ENCODE results near the gene CELF5. TPM values are rescaled to one million over a fixed set of nuclear protein-coding genes. Genes with fewer than 3 reads are reported as not detected.
A peak's percentile ranks its signal among the peaks of the same experiment; 100 is the strongest.

CELF5 gene
- total RNA-seq, 1 donor from 2014 or later = not detected

DNA sequence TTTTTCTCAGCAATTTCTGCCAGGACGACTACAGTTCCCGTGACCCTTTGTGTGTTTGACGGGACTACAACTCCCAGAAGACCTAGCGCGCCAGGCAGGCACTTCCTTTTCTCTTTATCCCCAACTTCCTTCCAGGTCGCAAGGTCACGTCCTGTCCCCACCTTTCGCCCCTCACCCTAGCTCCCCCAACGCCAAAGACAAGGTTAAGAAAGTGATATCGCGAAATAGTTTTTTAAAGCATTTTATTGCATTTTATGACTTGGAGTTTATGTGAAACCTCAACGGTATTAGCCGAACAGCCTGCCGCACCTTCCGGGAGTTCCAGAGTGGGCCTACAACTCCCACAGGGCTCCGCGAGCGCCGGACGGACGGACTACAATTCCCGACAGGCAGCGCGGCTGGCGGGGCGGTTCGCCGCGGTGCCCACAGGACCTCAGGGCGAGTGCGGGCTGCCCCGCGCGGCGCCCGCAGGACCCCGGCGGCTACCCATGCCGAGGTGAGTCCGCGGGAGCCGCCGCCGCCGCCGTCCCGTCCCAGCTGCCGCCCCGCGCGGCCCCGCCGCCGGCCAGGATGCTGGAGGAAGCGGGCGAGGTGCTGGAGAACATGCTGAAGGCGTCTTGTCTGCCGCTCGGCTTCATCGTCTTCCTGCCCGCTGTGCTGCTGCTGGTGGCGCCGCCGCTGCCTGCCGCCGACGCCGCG, 38.9 kb upstream of the CELF5 start, which contains the start of gene NCLN:
TSS of gene NCLN (plus strand) at position 470 of the 699 bp plus-strand sequence. CDS start at position 571, 101 bp downstream.
- intact Hi-C loops (cut with DNase I) = no loop called here
- Histone ChIP-seq H3K4me1 (peaks cover 48% of the 10 kb centered on the region), H3K27me3 (ENCODE audit: low read depth) (no peaks in the 10 kb centered on the region), H3K4me3 (peak within 1 kb of the TSS; percentile 98), H3K36me3 (peaks cover 3% of the 10 kb centered on the region), H3K27ac (peak within 1 kb of the TSS; percentile 80), H3K9me3 (no peaks in the 10 kb centered on the region)
- TF ChIP-seq CTCF (IDR thresholded peaks at IDR 0.05) = no peak
- DNase-seq = peak; percentile 97
- ATAC-seq = peak; percentile 95 to 96

DNA sequence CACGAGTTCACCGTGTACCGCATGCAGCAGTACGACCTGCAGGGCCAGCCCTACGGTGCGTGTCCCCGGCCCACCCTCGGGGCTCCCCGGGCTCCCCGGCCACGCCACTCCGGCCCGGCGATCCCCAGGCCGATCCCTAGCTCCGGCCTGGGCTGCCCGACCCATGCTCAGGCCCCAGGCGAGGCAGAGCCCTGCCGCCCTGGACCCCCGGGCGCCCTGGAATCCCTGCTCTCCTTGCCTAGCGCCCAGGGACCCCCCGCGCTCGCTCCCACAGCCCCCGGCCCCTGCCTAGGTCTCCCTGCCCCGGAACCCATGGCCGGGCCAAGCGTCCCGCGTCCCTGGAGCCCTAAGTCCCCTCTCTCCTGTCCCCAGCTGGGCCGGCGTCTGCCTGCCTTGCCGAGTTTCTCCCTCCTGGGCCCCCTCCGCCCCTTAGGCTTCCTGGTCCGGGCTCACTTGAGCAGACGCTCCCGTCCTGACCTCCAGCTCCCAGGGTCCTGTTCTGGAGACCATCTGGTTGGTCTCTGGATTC, 38.2 kb upstream of the CELF5 start:
- peaks cover 3% of the 10 kb centered on the region for H3K36me3 ChIP-seq
- ATAC-seq (peak; percentile 35 to 46), DNase-seq (no peak)
- TF ChIP-seq CTCF (IDR thresholded peaks at IDR 0.05) = no peak
- H3K4me3 ChIP-seq = peak overlapping the region; percentile 98
- no peaks in the 10 kb centered on the region for H3K27me3 ChIP-seq (ENCODE audit: low read depth)
- H3K27ac ChIP-seq = peak overlapping the region; percentile 80
- H3K9me3 ChIP-seq = no peaks in the 10 kb centered on the region
- intact Hi-C loops (cut with DNase I) = no loop called here
- H3K4me1 ChIP-seq = peaks cover 43% of the 10 kb centered on the region

GRCh38 chr19:3186891-3187661, 37.4 kb upstream of the CELF5 start:
- ATAC-seq (no peak), DNase-seq (no peak)
- H3K36me3 ChIP-seq = peaks cover 3% of the 10 kb centered on the region
- H3K4me3 ChIP-seq = peak overlapping the region; percentile 98
- H3K27me3 ChIP-seq (ENCODE audit: low read depth) = no peaks in the 10 kb centered on the region
- intact Hi-C loops (cut with DNase I) = no loop called here
- no peak for TF ChIP-seq CTCF (IDR thresholded peaks at IDR 0.05)
- no peaks in the 10 kb centered on the region for H3K9me3 ChIP-seq
- H3K4me1 ChIP-seq = peaks cover 39% of the 10 kb centered on the region
- H3K27ac ChIP-seq = no peak overlapping the region

DNA sequence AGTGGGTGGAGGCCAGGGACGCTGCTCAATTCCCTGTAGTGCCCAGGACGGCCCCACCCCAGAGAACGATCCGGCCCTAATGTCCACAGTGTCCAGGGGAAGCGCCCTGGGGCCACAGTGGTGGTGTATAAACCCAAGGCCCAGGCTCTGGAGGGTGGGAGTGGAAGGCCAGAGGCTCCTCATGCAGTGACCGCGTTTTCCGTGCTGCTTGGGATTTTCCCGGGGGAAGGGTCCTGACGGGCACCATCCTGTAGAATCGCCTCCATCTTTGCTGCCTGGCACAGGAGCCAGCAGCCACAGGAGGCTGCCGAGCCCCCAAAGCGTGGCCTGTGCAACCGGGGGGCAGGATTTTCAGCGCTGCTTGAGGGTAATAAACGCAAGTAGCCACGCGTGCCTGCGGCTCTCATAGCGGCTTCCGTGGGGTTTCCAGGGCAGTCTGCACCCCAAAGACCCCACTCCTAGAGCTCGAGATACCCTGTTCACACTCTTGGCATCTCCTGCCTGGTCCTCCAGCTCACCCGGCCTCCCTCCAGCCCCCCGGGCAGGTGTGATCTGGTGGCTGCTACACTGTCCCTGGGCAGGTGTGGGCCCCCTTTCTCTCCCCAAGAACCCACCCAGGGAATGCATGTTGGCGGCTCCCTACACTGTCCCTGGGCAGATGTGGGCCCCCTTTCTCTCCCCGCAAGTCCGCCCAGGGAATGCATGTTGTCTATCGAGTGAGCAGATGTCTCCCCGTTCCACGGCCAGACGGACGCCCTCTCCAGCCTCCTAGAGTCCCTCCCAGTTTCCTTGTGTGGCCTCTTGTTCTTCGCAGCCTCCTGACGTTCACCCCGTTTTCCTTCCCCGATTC, 36.6 kb upstream of the CELF5 start:
- no peak for ATAC-seq
- intact Hi-C loops (cut with DNase I) = no loop called here
- no peak overlapping the region for H3K27ac ChIP-seq
- no peaks in the 10 kb centered on the region for H3K27me3 ChIP-seq (ENCODE audit: low read depth)
- DNase-seq = no peak
- peaks cover 9% of the 10 kb centered on the region for H3K36me3 ChIP-seq
- H3K9me3 ChIP-seq = no peaks in the 10 kb centered on the region
- TF ChIP-seq CTCF (IDR thresholded peaks at IDR 0.05) = no peak
- peaks cover 39% of the 10 kb centered on the region for H3K4me1 ChIP-seq
- H3K4me3 ChIP-seq = peak overlapping the region; percentile 98
